ENCODE measurements around the gene TPRA1.

- TF ChIP-seq SP1 (CRISPR knock-in tag; conservative IDR thresholded peaks at IDR 0.05): no peak
- TF ChIP-seq ATF3 (CRISPR knock-in tag; conservative IDR thresholded peaks at IDR 0.05): no peak
- TF ChIP-seq NR1H2 (CRISPR knock-in tag; IDR thresholded peaks at IDR 0.05): no peak
Measured at GRCh38 chr3:127585813-127586413, 4.6 kb downstream of the TPRA1 start.
